GM19193 (cell line): ENCODE results near the gene RHOT2.

Experiments
- POLR2A ChIP-seq: IDR thresholded peaks from 4 replicates; pipeline ENCODE4 v1.6.1; 2011; ENCODE audit not compliant: insufficient read depth, insufficient read length; ENCODE audit errors: extremely low read depth

RHOT2 gene

DNA sequence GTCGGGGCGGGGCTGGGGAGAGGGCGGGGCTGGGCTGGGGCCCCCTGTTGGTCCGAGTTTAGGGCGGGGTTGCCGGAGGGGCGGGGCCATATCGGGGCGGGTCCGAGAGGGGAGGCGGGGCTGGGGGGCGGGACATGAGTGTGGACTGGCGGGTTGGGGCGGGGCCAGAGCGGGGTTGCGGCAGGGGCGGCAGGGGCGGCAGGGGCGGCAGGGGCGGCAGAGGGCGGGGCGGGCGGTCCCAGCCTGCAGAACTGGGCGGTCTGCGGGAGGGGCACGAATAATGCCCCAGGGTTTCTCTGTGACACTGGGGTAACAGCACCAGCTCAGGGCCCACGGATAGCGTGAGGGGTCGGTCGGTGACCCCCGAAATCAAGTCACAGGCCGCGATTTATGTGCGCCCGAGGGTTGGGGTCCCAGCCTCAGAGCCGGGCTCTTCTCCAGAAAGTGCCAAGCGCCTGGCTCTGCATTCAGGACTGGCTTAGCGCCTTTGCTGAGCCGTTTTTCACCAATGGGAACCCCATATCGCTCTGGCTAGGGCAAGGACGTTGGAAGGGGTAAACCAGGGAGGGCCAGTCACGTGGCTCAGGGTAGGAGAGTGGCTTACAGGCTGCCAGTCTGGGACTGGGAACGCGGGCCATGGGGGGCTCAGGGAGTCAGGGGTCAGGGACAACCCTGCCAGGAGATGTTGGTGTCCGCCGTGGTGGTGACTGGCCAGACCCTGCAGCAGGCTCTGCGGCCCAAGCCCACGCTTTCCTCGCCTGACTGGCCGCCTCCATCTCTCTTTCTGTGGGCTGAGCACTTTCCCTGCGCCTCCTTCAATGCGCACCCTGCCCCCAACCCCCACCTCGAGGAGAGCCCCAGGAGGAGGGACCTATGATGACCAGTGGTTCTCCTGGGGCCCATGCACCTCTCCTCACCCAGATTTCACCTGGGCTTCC, 30.6 kb upstream of the RHOT2 start:
- no peak for TF ChIP-seq POLR2A

DNA sequence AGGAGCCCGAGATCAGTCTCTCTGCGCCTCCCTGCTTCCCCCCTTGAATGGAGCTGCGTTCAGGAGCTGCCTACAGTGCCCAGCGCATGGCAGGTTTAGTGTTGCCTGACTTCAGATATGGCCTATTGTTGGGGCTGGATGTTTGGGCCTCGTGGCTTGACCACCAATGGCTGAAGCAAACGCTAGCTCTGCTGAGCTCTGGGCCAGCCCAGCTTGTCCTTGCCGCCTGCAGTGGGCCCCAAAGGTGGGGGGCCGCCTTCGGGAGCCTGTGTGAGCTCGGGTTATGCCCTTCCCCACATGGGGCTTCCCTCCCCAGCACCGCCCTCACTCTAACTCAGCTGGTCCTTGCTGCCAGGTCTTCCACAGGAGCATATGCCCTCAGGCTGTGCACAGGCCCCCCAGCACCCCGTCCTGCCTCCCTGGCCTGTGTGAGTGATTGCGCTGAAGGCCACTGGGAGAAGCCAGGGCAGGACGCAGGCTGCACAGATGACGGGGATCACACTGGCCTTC, 29.8 kb upstream of the RHOT2 start:
- TF ChIP-seq POLR2A = no peak

GRCh38 chr16:638836-639235, 29.1 kb upstream of the RHOT2 start:
- no peak for TF ChIP-seq POLR2A

DNA sequence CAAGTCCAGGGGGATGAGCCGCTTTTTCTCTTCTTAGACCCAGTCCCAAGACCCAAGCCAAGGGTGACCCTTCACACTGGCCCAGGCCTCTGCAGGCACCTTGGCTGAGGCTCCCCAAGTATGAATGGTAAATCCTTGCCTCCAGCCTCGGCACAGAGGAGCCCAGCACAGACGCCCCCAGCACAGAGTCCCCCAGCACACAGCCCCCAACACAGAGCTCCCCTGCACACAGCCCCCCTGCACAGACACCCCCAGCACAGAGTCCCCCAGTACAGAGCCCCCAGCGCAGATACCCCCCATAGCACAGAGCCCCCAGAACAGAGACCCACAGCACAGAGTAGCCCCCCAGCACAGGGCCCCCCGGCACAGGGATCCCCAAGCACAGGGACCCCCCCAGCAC, 27.3 kb upstream of the RHOT2 start:
- no peak for TF ChIP-seq POLR2A

- TF ChIP-seq POLR2A = peak; percentile 66
Observed at GRCh38 chr16:641326-642188, 26.4 kb upstream of the RHOT2 start, which contains the start of gene MCRIP2. MCRIP2 (plus strand) TSS chr16:641828; CDS start chr16:641992, 164 bp downstream.

DNA sequence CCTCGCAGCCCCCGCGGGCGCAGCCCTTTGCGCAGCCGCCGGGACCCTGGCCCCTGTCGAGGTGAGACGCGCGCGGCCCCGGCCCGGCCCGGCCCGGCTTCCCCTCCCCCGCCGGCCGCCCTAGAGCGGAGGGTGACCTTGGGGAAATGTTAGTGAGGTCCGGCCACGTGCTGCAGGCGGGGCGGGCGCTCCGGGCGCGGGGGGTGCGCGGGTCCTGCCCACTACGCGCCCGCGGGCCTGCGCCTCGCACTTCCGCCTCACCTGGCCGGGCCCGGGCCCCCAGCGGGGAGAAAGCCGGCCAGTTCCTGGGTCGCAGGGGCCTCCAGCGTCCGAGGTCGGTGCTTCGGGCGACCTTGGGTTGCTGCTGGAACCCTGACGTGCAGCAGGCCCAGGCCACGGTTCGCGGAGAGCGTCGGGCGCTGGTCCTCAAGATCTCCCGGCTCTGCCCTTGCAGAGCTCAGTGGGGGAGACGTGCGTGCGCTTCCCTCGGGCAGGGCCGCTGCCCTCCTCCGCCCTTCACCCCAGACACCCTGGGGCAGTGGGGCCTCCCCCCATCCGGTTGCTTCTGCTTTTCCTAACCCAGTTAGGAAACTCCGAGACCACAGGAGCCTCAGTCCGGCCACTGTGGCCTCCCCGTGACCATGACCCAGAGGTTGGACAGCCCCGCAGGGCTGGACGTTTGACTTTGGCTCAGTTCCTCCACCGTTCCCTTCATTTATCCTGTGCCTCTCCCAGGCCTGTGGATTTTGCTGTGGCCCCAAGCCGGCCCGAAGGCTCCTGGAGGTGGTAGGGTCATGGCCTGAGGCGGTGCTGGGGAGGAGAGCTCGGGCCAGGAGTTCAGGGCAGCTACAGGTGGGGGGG, 25.5 kb upstream of the RHOT2 start:
- peak; percentile 22 for TF ChIP-seq POLR2A

- TF ChIP-seq POLR2A = no peak
Observed at GRCh38 chr16:643050-643368, 24.9 kb upstream of the RHOT2 start.

DNA sequence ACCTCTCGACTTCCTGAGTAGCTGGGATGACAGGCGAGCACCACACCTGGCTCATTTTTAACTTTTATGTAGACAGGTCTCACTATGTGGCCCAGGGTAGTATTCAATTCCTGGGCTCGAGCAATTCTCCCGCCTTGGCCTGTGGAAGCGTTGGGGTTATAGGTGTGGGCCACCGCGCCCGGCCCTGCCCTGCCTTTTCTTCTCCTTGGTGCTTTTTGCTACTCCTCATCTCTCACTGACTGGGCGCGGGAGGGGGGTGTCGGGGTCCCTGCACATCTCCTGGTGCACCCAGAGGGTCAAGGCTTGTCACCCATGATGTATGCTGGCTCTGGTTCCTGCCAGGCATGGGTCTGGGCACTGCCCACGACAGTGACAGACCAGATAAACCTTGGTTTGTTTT, 23.4 kb upstream of the RHOT2 start:
- TF ChIP-seq POLR2A = no peak

- no peak for TF ChIP-seq POLR2A
Observed at GRCh38 chr16:645852-646678, 21.9 kb upstream of the RHOT2 start.

- TF ChIP-seq POLR2A = no peak
Observed at GRCh38 chr16:646679-647172, 21.2 kb upstream of the RHOT2 start.

DNA sequence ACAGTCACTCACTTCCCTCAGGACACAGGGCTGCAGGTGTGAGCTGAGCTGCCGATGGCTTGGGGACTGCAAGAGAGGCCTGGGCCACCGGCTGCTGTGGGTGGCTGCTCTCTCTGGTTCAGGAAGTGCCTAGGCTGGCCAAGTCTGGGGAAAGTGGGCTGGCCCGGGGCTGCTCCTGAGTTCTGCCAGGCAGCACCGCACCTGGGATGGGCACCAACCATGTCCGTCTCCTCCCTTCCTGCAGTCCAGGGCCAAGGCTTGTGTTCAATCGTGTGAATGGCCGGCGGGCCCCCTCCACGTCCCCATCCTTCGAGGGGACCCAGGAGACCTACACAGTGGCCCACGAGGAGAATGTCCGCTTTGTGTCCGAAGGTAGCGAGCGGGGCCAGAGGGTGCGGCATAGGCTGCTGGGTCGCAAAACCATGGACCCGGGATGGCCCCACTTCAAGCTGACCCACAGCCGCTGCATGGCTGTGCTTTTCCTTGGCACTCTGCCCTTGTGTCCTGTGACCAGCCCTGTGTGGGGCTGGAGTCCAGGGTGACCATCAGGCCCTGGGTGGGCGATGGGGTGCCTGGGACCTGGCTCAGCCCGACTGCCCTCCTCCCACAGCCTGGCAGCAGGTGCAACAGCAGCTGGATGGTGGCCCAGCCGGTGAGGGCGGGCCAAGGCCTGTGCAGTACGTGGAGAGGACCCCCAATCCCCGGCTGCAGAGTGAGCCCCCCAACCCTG, 20.6 kb upstream of the RHOT2 start:
- no peak for TF ChIP-seq POLR2A

GRCh38 chr16:648071-648780, 19.7 kb upstream of the RHOT2 start:
- no peak for TF ChIP-seq POLR2A
